Neuron (in vitro differentiated cells): ENCODE data around the gene CDH23.

Experiments
- H2AFZ ChIP-seq: one replicate; pipeline ENCODE4 v1.6.1; 2013; ENCODE audit warnings: low read depth, mild to moderate bottlenecking, inconsistent platforms, low read length, moderate library complexity
- H3K27me3 ChIP-seq: one replicate; pipeline ENCODE4 v1.6.1; 2013; ENCODE audit warnings: low read length; ENCODE audit not compliant: insufficient read depth
- H3K36me3 ChIP-seq: one replicate; pipeline ENCODE4 v1.6.1; 2013; ENCODE audit warnings: low read length; ENCODE audit not compliant: insufficient read depth
- H3K4me1 ChIP-seq: one replicate; pipeline ENCODE4 v1.6.1; 2013; ENCODE audit warnings: low read length; ENCODE audit not compliant: insufficient read depth
- H3K4me3 ChIP-seq: 2 replicates; pipeline ENCODE4 v1.5.1; 2013; ENCODE audit warnings: mild to moderate bottlenecking, low read length, moderate library complexity
- H3K9me3 ChIP-seq: one replicate; pipeline ENCODE4 v1.6.1; 2013; ENCODE audit warnings: low read length

Gene CDH23

DNA sequence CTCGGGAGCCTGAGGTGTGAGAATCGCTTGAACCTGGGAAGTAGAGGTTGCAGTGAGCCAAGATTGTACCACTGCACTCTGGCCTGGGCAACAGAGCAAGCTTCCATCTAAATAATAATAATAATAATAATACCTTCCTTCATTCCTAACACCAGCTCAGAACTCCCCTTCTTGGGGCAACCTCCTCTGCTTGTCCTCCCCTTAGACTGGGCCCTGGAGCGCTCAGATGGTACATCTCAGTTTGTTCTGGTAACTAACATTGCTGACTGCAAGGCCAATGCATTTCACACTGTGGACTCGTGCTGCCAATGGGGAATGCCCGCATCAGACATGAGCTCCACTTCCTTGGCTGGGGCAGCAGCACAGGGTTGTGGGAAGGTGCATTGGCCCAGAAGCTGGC, 245.3 kb downstream of the CDH23 start:
- Histone ChIP-seq H3K27me3 (peaks cover 17% of the 10 kb centered on the region), H3K4me3 (no peak overlapping the region), H3K4me1 (no peaks in the 10 kb centered on the region), H3K36me3 (no peaks in the 10 kb centered on the region), H2AFZ (no peak overlapping the region), H3K9me3 (no peaks in the 10 kb centered on the region)

GRCh38 chr10:71643904-71644303, 247.2 kb downstream of the CDH23 start:
- Histone ChIP-seq H3K36me3 (no peaks in the 10 kb centered on the region), H3K27me3 (peaks cover 6% of the 10 kb centered on the region), H3K9me3 (no peaks in the 10 kb centered on the region), H3K4me3 (no peak overlapping the region), H2AFZ (no peak overlapping the region), H3K4me1 (no peaks in the 10 kb centered on the region)

- no peaks in the 10 kb centered on the region for H3K36me3 ChIP-seq
- no peaks in the 10 kb centered on the region for H3K4me1 ChIP-seq
- H3K4me3 ChIP-seq: no peak overlapping the region
- H3K27me3 ChIP-seq: peaks cover under 1% of the 10 kb centered on the region
- no peak overlapping the region for H2AFZ ChIP-seq
- H3K9me3 ChIP-seq: no peaks in the 10 kb centered on the region
Measured at GRCh38 chr10:71644307-71645180, 247.8 kb downstream of the CDH23 start.

DNA sequence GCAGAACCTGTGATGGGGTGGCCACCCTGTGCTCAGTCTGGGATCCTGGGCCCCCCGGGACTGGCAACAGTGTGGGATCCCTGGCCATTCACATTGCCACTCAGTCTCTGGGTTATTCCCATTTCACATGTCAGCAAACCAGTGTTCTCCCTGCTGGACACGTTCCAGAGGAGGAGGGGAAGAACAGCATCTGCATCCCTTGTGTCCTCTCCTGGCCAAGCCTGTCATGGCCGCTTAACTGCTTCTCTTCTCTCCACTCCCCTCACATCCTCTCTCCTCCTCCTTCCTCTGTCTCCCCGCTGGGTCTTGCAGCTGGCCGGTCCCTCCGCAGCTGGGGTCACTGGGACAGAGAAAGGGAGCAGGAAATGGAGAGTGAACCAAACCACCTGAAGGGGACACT, 248.5 kb downstream of the CDH23 start:
- Histone ChIP-seq H3K4me1 (no peaks in the 10 kb centered on the region), H3K4me3 (no peak overlapping the region), H3K27me3 (no peaks in the 10 kb centered on the region), H3K9me3 (no peaks in the 10 kb centered on the region), H3K36me3 (no peaks in the 10 kb centered on the region), H2AFZ (no peak overlapping the region)

DNA sequence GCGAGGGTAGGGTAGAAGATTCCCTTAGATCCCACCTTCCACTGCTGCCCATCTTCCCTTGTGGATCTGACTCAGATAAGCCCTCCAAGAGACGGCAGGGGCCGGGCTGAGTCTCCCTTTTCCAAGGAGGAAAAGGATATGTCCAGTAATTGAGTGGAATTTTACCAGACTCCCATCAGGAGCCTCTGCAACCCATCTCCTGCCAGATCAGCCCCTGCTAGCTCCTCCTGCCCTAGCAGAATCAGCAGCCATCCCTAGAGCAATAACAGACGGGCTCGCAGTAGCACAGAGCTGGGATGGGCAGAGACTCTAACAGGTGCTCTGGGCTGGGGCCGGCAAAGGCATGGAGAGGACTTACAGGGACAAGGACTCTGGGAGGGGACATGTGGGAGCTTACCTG, 249.3 kb downstream of the CDH23 start:
- H2AFZ ChIP-seq: no peak overlapping the region
- H3K36me3 ChIP-seq: no peaks in the 10 kb centered on the region
- H3K9me3 ChIP-seq: no peaks in the 10 kb centered on the region
- no peak overlapping the region for H3K4me3 ChIP-seq
- no peaks in the 10 kb centered on the region for H3K27me3 ChIP-seq
- no peaks in the 10 kb centered on the region for H3K4me1 ChIP-seq

GRCh38 chr10:71646592-71647292, 250.0 kb downstream of the CDH23 start:
- no peak overlapping the region for H2AFZ ChIP-seq
- no peaks in the 10 kb centered on the region for H3K27me3 ChIP-seq
- no peaks in the 10 kb centered on the region for H3K9me3 ChIP-seq
- no peaks in the 10 kb centered on the region for H3K4me1 ChIP-seq
- H3K36me3 ChIP-seq: no peaks in the 10 kb centered on the region
- H3K4me3 ChIP-seq: no peak overlapping the region

GRCh38 chr10:71647526-71648253, 251.0 kb downstream of the CDH23 start:
- Histone ChIP-seq H3K27me3 (no peaks in the 10 kb centered on the region), H3K4me1 (no peaks in the 10 kb centered on the region), H3K9me3 (no peaks in the 10 kb centered on the region), H3K4me3 (no peak overlapping the region), H3K36me3 (no peaks in the 10 kb centered on the region), H2AFZ (no peak overlapping the region)

DNA sequence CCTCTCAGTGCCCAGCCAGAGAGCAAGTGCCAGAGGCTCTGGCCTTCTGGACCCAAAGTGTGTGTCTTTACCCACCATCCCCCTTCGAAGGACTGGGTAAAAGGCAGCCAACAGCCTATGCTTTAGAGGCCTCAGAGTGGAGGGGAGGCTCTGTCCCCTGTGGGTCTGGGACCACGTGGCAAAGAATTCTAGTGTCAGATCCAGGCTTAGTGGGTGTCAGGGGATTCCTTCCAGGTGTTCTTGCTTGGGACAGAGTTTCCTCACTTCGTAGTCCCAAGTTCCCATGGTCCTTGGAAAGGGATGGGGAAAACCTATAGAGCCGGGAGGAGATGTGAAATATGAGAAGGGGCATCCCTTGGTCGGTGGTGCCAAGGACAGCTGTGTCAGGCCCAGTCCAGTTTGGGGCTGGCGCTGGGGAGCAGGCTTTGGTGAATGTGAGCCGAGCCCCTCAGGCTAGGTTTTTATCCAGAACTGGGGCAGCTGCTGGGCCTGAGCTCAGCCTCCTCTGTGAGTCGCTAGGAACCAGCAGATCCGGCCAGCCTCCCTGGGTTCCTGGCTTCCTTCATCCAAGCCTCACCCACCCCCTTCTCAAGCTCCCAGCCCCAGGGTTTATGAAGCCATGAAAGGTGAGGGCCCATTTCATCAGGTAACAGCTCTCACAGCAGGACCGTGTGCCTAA, 251.7 kb downstream of the CDH23 start:
- H2AFZ ChIP-seq: no peak overlapping the region
- no peaks in the 10 kb centered on the region for H3K36me3 ChIP-seq
- H3K4me3 ChIP-seq: no peak overlapping the region
- H3K9me3 ChIP-seq: no peaks in the 10 kb centered on the region
- H3K27me3 ChIP-seq: no peaks in the 10 kb centered on the region
- no peaks in the 10 kb centered on the region for H3K4me1 ChIP-seq

DNA sequence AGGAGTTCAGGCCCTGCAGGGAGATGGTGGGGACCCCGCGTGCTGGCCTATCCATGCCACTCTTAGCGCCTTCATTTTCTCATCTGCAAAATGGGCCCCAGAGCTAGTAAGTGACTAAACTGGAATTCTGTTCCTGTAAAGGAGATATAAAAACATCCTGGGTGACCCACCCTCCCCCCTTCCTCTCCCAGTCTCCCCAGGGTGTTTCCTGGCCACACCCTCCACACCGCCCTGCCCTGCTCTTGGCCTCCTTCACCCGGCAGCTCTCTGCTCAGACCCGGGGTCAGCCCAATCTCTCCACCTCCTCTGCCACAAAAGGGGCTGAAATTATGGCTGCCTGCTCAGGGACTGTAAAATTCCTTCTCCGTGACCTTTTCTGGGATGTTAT, 252.2 kb downstream of the CDH23 start:
- H3K9me3 ChIP-seq: no peaks in the 10 kb centered on the region
- H3K4me1 ChIP-seq: no peaks in the 10 kb centered on the region
- no peaks in the 10 kb centered on the region for H3K36me3 ChIP-seq
- H2AFZ ChIP-seq: no peak overlapping the region
- no peaks in the 10 kb centered on the region for H3K27me3 ChIP-seq
- H3K4me3 ChIP-seq: no peak overlapping the region

DNA sequence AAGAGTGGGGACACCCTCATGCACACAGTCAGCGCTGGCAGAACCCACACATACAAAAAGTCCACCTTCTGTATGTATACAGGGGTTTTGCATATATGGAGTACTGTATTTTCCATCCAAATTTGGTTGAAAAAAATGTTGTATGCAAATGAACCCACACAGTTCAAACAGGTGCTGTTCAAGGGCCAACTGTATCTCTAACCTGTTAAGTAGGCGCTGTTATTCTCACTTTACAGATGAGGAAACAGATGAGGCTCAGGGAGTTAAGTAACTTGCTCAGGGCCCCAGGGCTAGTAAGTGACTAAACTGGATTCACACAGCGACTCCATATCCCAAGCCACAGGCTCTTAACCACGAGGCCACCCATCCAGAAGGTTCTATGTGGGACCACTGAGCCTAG, 252.9 kb downstream of the CDH23 start:
- Histone ChIP-seq H3K27me3 (no peaks in the 10 kb centered on the region), H3K4me3 (no peak overlapping the region), H3K4me1 (no peaks in the 10 kb centered on the region), H2AFZ (no peak overlapping the region), H3K36me3 (no peaks in the 10 kb centered on the region), H3K9me3 (no peaks in the 10 kb centered on the region)

DNA sequence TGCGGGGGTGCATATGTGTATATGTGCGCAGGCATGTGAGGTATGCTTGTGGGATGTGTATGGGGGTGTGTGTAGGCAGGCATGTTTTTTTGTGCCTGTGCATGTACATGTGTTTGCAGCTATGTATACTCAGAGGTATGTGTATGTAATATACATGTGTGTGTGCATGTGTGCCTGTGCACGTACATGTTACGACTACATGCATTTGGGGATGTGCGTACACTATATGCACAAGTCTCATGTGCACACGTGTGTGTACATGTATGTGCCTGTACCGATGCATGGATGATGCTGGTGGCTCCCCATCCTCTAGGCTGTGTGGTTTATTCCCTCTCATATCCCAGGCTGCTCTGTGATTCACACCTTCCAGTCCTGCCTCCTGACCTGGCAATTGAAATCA, 253.7 kb downstream of the CDH23 start:
- Histone ChIP-seq H3K27me3 (no peaks in the 10 kb centered on the region), H3K36me3 (no peaks in the 10 kb centered on the region), H3K9me3 (no peaks in the 10 kb centered on the region), H2AFZ (no peak overlapping the region), H3K4me1 (no peaks in the 10 kb centered on the region), H3K4me3 (no peak overlapping the region)

GRCh38 chr10:71651428-71651827, 254.7 kb downstream of the CDH23 start:
- no peaks in the 10 kb centered on the region for H3K9me3 ChIP-seq
- no peak overlapping the region for H2AFZ ChIP-seq
- no peaks in the 10 kb centered on the region for H3K36me3 ChIP-seq
- H3K4me3 ChIP-seq: no peak overlapping the region
- no peaks in the 10 kb centered on the region for H3K27me3 ChIP-seq
- no peaks in the 10 kb centered on the region for H3K4me1 ChIP-seq

DNA sequence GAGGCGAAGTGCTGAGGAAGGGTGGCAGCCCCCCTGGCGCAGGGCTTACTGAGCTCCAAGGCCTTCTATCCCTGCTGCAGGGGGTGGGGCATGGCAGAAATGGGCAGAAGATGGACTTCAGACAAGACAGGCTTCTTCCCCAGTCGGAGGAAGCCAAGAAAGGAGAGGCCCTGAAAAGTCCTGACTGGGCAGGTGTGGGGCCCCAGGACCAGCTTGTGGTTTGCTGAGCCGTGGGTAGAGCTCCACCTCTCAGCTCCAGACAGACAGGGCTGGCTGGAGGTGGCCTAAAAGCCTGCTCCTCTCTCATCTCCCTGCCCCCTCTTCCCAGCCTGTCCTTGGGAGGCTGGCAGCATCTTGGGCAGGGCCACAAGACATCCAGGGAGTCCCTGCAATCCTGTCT, 255.2 kb downstream of the CDH23 start:
- no peaks in the 10 kb centered on the region for H3K36me3 ChIP-seq
- no peaks in the 10 kb centered on the region for H3K9me3 ChIP-seq
- no peak overlapping the region for H3K4me3 ChIP-seq
- H3K27me3 ChIP-seq: no peaks in the 10 kb centered on the region
- no peaks in the 10 kb centered on the region for H3K4me1 ChIP-seq
- H2AFZ ChIP-seq: no peak overlapping the region
